ENCODE data around the gene TRPM1. TPM values are rescaled to one million over a fixed set of nuclear protein-coding genes. Genes with fewer than 3 reads are reported as not detected.

Gene TRPM1
- total and polyA plus RNA-seq, 2 donors, result not detected

DNA sequence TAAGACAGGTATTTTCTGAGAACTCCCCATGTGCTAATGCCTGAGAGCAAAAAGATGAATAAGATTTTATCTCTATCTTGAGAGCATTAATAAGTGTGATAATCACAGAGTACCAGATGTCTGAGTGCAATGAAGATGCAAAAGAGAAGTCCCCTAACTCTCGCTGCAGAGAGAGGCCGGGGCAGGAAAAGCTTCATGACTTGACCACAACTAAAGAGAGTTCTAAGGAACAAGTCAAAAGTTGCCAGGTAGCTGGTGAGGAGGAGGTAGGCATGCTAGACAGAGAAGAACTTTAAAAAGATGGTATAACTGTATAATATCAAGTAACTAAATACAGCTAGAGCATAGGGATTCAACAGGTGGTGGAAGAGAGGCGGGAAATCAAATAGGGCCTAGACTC, 138.9 kb downstream of the TRPM1 start:
- 94% methylated on average over 3 of the region's 3 CpGs for WGBS
- peaks cover 4% of the 10 kb centered on the region for H3K36me3 ChIP-seq (ENCODE audit: insufficient read depth)
- no peak overlapping the region for H3K27ac ChIP-seq (ENCODE audit: low read depth)

DNA sequence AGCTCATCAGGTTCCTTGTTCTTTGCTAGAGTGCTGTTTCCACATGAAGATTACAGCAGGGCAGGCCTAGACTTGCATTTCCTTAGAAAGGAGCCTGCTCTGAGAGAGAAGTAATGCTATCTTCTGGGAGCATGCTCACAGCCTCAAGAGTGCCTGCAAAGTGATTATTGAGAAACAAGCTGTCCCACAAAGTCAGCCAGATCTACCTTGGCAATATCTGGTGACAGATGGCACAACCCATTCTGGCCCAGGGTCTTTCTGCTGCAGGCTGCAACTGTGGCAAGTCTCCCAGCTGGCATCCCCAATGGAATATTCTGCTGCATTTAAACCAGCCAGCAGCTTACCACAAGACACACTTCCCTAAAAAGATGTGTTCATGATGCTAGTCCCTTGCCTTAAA, 139.4 kb downstream of the TRPM1 start:
- H3K4me1 ChIP-seq (ENCODE audit: insufficient read depth), result no peaks in the 10 kb centered on the region
- no peak overlapping the region for H3K4me3 ChIP-seq (ENCODE audit: low read depth, low read length)
- H3K36me3 ChIP-seq (ENCODE audit: insufficient read depth), result peaks cover 4% of the 10 kb centered on the region
- no peak for DNase-seq (ENCODE audit: extremely low spot score)
- H3K27ac ChIP-seq (ENCODE audit: low read depth), result no peak overlapping the region

More for the DNA sequence above, 138.9 kb downstream of the TRPM1 start:
- no peaks in the 10 kb centered on the region for H3K4me1 ChIP-seq (ENCODE audit: insufficient read depth)
- no peak for DNase-seq (ENCODE audit: extremely low spot score)
- no peak overlapping the region for H3K4me3 ChIP-seq (ENCODE audit: low read depth, low read length)

DNA sequence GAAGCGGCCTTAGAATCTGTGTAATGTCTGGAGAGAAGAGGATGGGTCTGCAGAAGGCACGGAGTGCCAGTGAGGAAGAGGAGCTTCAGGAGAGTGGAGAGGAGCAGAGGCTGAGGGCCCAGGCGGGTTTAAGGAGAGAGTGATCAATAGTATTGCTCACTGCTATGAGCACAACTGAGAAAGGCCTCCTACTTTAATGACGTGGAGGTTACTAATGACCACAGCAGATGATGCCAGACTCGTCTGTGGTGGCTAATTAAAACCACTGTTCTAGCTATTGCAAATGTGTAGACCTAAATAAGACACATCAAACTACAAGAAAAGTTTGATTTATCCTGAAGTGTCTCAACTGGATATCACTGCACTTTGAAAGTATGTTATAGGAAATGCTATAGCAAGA, 143.3 kb downstream of the TRPM1 start:
- no peaks in the 10 kb centered on the region for H3K4me1 ChIP-seq (ENCODE audit: insufficient read depth)
- H3K4me3 ChIP-seq (ENCODE audit: low read depth, low read length), result no peak overlapping the region
- no peak for DNase-seq (ENCODE audit: extremely low spot score)
- 92% methylated on average over 5 of the region's 5 CpGs for WGBS
- H3K27ac ChIP-seq (ENCODE audit: low read depth), result no peak overlapping the region
- H3K36me3 ChIP-seq (ENCODE audit: insufficient read depth), result peaks cover 2% of the 10 kb centered on the region

DNA sequence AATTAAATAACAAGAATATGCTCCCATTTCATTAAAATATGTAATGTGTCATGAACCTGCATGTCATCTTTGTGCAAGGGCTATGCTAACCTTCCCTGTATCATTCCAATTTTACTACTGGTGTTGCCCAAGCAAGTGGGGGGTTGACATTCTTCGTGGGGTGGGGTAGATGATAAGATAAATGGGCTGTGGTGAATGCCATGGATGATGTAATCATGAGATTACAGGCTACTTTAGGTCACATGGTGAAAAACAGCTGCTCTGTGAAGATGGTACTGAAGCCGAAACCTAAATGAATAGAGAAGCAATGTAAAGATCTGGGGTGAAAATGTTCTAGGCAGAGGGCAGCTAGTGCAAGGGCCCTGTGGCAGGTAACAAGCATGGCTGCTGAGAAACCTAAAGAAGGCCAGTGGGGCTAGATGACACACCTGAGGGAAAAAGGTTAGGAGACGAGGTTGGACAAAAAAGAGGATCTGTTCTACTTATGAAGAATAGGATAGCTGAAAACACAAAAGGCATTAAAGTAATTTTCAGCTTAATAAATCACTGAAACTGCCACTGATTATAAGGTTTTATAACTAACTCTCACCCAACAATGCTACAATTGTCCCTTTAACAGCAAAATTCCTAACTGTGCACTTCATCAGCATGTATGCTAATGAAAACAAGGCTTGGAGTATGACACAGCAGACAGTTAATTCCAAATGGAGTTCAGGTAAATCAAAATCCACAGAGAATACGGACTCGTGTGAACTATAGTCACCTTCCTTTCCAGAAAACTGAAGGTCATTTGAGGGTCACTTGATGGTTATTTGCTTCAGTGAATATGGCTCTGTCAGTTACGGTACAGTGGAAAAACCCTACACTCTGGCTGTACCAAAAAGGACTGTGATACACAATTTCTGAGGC, 145.1 kb downstream of the TRPM1 start:
- 86% methylated on average over 6 of the region's 6 CpGs for WGBS
- H3K27ac ChIP-seq (ENCODE audit: low read depth), result no peak overlapping the region
- no peaks in the 10 kb centered on the region for H3K4me1 ChIP-seq (ENCODE audit: insufficient read depth)
- H3K36me3 ChIP-seq (ENCODE audit: insufficient read depth), result peaks cover 7% of the 10 kb centered on the region
- no peak overlapping the region for H3K4me3 ChIP-seq (ENCODE audit: low read depth, low read length)
- no peak for DNase-seq (ENCODE audit: extremely low spot score)

DNA sequence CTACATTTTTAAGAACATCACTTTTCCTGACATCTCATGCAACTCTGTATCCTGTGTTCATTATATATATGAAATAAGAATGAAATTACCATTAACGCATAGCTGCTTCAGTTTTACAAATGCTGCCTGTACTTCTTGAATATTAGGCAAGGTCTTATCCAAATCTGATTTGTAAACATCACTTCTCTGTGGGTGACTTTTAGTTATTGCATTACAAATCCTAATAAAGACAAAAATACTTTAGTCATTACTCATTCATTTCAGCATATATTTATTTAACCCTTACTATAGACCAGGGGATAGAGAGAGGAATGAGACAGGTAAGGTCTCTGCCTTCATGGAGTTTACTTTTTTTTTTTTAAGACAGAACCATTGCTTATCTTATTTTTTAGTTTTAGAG, 146.9 kb downstream of the TRPM1 start:
- H3K4me3 ChIP-seq (ENCODE audit: low read depth, low read length), result no peak overlapping the region
- 81% methylated on average over 1 of the region's 1 CpG for WGBS
- peaks cover 13% of the 10 kb centered on the region for H3K36me3 ChIP-seq (ENCODE audit: insufficient read depth)

DNA sequence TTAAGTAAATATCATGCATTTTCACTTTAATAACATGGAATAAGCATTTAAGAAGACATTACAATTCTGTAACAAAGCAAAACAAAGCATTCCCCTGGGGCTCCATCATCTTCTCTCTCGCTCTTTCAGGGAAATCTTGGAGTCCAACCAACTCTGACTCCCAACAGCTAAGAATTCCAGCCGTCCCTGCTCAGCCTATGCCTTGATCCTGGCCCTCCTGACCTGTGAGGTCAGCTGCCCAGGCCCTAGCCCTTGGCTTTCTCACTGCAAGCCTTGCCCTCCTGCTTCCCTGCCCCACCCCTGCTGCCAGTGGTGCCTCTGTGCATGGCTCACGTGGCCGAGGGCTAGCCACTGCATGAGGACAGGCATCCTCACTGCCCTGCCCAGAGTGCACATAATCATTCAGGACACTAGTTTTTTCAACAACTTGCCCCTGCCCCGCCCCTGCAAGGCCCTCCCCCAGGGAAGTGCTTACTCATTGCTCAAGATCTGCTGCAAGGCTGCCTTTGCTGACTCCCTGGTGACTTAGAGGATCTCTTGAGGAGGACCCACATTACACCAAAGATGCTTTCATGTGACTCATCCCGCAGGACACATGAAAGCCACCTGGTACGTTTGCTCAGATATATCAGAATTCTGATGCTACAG, 147.7 kb downstream of the TRPM1 start:
- Histone ChIP-seq H3K27ac (ENCODE audit: low read depth) (no peak overlapping the region), H3K36me3 (ENCODE audit: insufficient read depth) (peaks cover 14% of the 10 kb centered on the region), H3K4me1 (ENCODE audit: insufficient read depth) (no peaks in the 10 kb centered on the region), H3K4me3 (ENCODE audit: low read depth, low read length) (no peak overlapping the region)
- DNase-seq (ENCODE audit: extremely low spot score), result no peak
- WGBS, result 76% methylated on average over 7 of the region's 7 CpGs

More for the DNA sequence above, 146.9 kb downstream of the TRPM1 start:
- Histone ChIP-seq H3K4me1 (ENCODE audit: insufficient read depth) (no peaks in the 10 kb centered on the region), H3K27ac (ENCODE audit: low read depth) (no peak overlapping the region)
- no peak for DNase-seq (ENCODE audit: extremely low spot score)

DNA sequence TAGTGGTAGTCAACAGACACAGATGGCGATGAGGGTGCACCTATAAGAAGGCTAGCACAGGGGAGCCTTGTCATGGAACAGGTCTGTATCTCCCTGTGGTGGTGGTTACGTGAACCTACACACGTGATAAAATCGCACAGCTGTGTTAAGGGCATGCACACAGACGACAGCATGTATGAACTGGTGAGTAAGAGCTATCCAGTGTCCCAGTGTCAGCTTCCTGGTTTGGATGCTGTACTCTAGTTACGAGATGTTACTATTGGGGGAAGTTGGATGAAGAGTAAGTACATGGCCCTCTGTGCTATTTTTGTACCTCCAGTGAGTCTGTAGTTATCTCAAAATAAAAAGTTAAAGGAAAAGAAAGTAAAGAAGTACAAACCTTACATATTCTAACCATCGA, 148.3 kb downstream of the TRPM1 start:
- no peak overlapping the region for H3K4me3 ChIP-seq (ENCODE audit: low read depth, low read length)
- no peak overlapping the region for H3K27ac ChIP-seq (ENCODE audit: low read depth)
- peaks cover 13% of the 10 kb centered on the region for H3K36me3 ChIP-seq (ENCODE audit: insufficient read depth)
- no peaks in the 10 kb centered on the region for H3K4me1 ChIP-seq (ENCODE audit: insufficient read depth)
- no peak for DNase-seq (ENCODE audit: extremely low spot score)
- WGBS, result 94% methylated on average over 7 of the region's 7 CpGs

Small RNA genes lying within 50 kb of the gene (small RNA-seq; reads per million reads assigned to genes)
- gene MIR211 (not detected), gene RNU6-466P (not detected)

Other genes with a start within 250 kb of the TRPM1 start
- gene FAN1, start 197.8 kb downstream of the TRPM1 start, total RNA-seq, result 34.3 TPM
- 14.9 TPM for gene FAN1, start 197.8 kb downstream of the TRPM1 start, polyA plus RNA-seq
- 46.1 TPM for gene MTMR10, start 110.1 kb downstream of the TRPM1 start, total RNA-seq
- 14.4 TPM for gene MTMR10, start 110.1 kb downstream of the TRPM1 start, polyA plus RNA-seq
- gene KLF13, start 225.1 kb upstream of the TRPM1 start, total RNA-seq, result 24.3 TPM
- 65.0 TPM for gene KLF13, start 225.1 kb upstream of the TRPM1 start, polyA plus RNA-seq